Thyroid gland (tissue), 4 donors: ENCODE data around the gene UPK2.

ENCODE experiments used
- CTCF ChIP-seq, 6 experiments: fragments of 200-600 bp in 3 of 6; fragments of 450-650 bp in 3 of 6; sonication (generic) in 3 of 6; IDR thresholded peaks; one replicate each; pipeline ENCODE4 v1.5.1; 2016 to 2019; ENCODE audit warnings: antibody characterized with exemption in 6 of 6, mild to moderate bottlenecking in 2 of 6, inconsistent platforms in 1 of 6, moderate library complexity in 1 of 6
- POLR2A ChIP-seq, 2 donors: fragments of 450-650 bp; IDR thresholded peaks; one replicate each; pipeline ENCODE4 v1.6.1; 2017; ENCODE audit warnings: antibody characterized with exemption in 2 of 2, mild to moderate bottlenecking in 2 of 2, moderate library complexity in 1 of 2

- TF ChIP-seq CTCF (IDR thresholded peaks at IDR 0.05) (no peak), POLR2A (IDR thresholded peaks at IDR 0.05) (no peak)
Measured at GRCh38 chr11:118928870-118929500, 27.1 kb upstream of the UPK2 start.
